HCT116 (cell line): ENCODE measurements around the gene ERBB4.
"Not testable (repeated sequence)": the region's sequence is repeated elsewhere in the genome, so short reads cannot be mapped to it uniquely, and the experiment has no call there.

Source experiments
- CBX3 ChIP-seq: IDR thresholded peaks from 2 replicates; pipeline ENCODE4 v1.6.1; 2012; ENCODE audit warnings: low read depth
- CEBPB ChIP-seq: IDR thresholded peaks from 2 replicates; pipeline ENCODE4 v1.6.1; 2012; ENCODE audit warnings: low read depth
- EZH2 ChIP-seq: fragments of 200-600 bp; sonication (generic); IDR thresholded peaks from 2 replicates; pipeline ENCODE4 v1.6.1; 2017; ENCODE audit warnings: antibody characterized with exemption, mixed run types
- EZH2phosphoT487 ChIP-seq: fragments of 200-600 bp; IDR thresholded peaks from 2 replicates; pipeline ENCODE4 v1.6.1; 2018; ENCODE audit warnings: antibody characterized with exemption, borderline replicate concordance
- POLR2A ChIP-seq: IDR thresholded peaks from 2 replicates; pipeline ENCODE4 v1.7.0; 2011; ENCODE audit warnings: borderline replicate concordance; ENCODE audit not compliant: insufficient read depth, insufficient read length; ENCODE audit errors: extremely low read depth
- SRF ChIP-seq: IDR thresholded peaks from 2 replicates; pipeline ENCODE4 v1.6.1; 2012; ENCODE audit warnings: low read depth
- TCF7L2 ChIP-seq: IDR thresholded peaks from 2 replicates; pipeline ENCODE4 v1.7.0; 2011; ENCODE audit warnings: borderline replicate concordance, inconsistent platforms; ENCODE audit not compliant: insufficient read depth, insufficient read length; ENCODE audit errors: extremely low read depth
- ZNF274 ChIP-seq: fragments of 200-500 bp; sonication (Bioruptor generic); IDR thresholded peaks from 2 replicates; pipeline ENCODE4 v1.6.1; 2014; ENCODE audit warnings: mild to moderate bottlenecking, low read depth, low read length, inconsistent platforms
- TF ChIP-seq, protein P1 (sequence below), 3 experiments: fragments of 200-600 bp in 1 of 3; sonication (generic) in 1 of 3; IDR thresholded peaks in 2 of 3; conservative IDR thresholded peaks in 1 of 3; 2 replicates each; pipeline ENCODE4 v1.5.1; 2012 to 2017; ENCODE audit warnings: low read depth in 2 of 3, low read length in 2 of 3, antibody characterized with exemption in 1 of 3, borderline replicate concordance in 1 of 3, control low read depth in 1 of 3, mild to moderate bottlenecking in 1 of 3, mixed read lengths in 1 of 3, mixed run types in 1 of 3, moderate library complexity in 1 of 3; ENCODE audit not compliant: insufficient read depth in 1 of 3
- TF ChIP-seq, protein P2 (sequence below): IDR thresholded peaks from 2 replicates; pipeline ENCODE4 v1.6.1; 2012

DNA sequence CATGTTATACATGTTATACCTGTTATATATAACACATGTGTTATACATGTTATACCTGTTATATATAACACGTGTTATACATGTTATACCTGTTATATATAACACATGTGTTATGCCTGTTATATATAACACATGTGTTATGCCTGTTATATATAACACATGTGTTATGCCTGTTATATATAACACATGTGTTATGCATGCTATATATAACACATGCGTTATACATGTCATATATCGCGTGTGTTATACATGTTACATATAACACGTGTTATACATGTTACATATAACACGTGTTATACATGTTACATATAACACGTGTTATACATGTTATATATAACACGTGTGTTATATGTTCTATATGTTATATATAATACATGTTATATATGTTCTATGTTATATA lies 347.2 kb downstream of the ERBB4 start:
- TF ChIP-seq POLR2A, ZNF274, CEBPB, CBX3, EZH2, EZH2phosphoT487, SRF, TCF7L2: not testable (repeated sequence)
- TF ChIP-seq, protein P1, sequence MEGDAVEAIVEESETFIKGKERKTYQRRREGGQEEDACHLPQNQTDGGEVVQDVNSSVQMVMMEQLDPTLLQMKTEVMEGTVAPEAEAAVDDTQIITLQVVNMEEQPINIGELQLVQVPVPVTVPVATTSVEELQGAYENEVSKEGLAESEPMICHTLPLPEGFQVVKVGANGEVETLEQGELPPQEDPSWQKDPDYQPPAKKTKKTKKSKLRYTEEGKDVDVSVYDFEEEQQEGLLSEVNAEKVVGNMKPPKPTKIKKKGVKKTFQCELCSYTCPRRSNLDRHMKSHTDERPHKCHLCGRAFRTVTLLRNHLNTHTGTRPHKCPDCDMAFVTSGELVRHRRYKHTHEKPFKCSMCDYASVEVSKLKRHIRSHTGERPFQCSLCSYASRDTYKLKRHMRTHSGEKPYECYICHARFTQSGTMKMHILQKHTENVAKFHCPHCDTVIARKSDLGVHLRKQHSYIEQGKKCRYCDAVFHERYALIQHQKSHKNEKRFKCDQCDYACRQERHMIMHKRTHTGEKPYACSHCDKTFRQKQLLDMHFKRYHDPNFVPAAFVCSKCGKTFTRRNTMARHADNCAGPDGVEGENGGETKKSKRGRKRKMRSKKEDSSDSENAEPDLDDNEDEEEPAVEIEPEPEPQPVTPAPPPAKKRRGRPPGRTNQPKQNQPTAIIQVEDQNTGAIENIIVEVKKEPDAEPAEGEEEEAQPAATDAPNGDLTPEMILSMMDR (IDR thresholded peaks at IDR 0.05 in 2 of 3, conservative IDR thresholded peaks at IDR 0.05 in 1 of 3; ENCODE audit: borderline replicate concordance in 1 of 3, insufficient read depth in 1 of 3, low read depth in 2 of 3, low read length in 2 of 3) = not testable (repeated sequence)
- TF ChIP-seq, protein P2, sequence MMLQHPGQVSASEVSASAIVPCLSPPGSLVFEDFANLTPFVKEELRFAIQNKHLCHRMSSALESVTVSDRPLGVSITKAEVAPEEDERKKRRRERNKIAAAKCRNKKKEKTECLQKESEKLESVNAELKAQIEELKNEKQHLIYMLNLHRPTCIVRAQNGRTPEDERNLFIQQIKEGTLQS = not testable (repeated sequence)
